ENCODE measurements around the gene OPHN1.

- TF ChIP-seq CTCF (IDR thresholded peaks at IDR 0.05 in 4 of 5, conservative IDR thresholded peaks at IDR 0.05 in 1 of 5) = no peak
- no peak for TF ChIP-seq POLR2A (IDR thresholded peaks at IDR 0.05)
Measured at GRCh38 chrX:68139791-68140190, 293.5 kb downstream of the OPHN1 start.
